C4-2B (cell line): ENCODE results near the gene SGTA.

ENCODE experiments used
- CTCF ChIP-seq: fragments of 450-650 bp; conservative IDR thresholded peaks from 2 replicates; pipeline ENCODE4 v1.5.1; 2017; ENCODE audit warnings: mild to moderate bottlenecking
- ZFX ChIP-seq: fragments of 450-650 bp; IDR thresholded peaks from 2 replicates; pipeline ENCODE4 v1.6.1; 2017

- TF ChIP-seq CTCF, result no peak
- TF ChIP-seq ZFX, result no peak
These were observed 7.1 kb upstream of the SGTA start for GRCh38 chr19:2790194-2790556.
